Liver (tissue), 3 donors: ENCODE measurements around the gene PPP6R3.

Source experiments
- ATF3 ChIP-seq: IDR thresholded peaks from 2 replicates; pipeline ENCODE4 v1.6.1; 2016; ENCODE audit warnings: antibody characterized with exemption
- CTCF ChIP-seq: fragments of 150-350 bp; IDR thresholded peaks from 2 replicates; pipeline ENCODE4 v1.5.1; 2017; ENCODE audit warnings: improper control_type of control experiment, low read depth, low read length; ENCODE audit not compliant: missing input control
- FOXA1 ChIP-seq: IDR thresholded peaks from 2 replicates; pipeline ENCODE4 v1.6.1; 2016; ENCODE audit warnings: antibody characterized with exemption
- RAD21 ChIP-seq, 2 donors: IDR thresholded peaks; 2 replicates each; pipeline ENCODE4 v1.6.1; 2016; ENCODE audit warnings: antibody characterized with exemption in 2 of 2, mild to moderate bottlenecking in 2 of 2
- REST ChIP-seq: IDR thresholded peaks from 2 replicates; pipeline ENCODE4 v1.6.1; 2016; ENCODE audit warnings: antibody characterized with exemption, mild to moderate bottlenecking
- YY1 ChIP-seq: IDR thresholded peaks from 2 replicates; pipeline ENCODE4 v1.6.1; 2016; ENCODE audit warnings: antibody characterized with exemption, mild to moderate bottlenecking
- ZBTB33 ChIP-seq: IDR thresholded peaks from 2 replicates; pipeline ENCODE4 v1.6.1; 2016; ENCODE audit warnings: antibody characterized with exemption
- donor health status: healthy.
- donor health status: healthy.

GRCh38 chr11:68552542-68552941 lies 92.0 kb downstream of the PPP6R3 start:
- TF ChIP-seq CTCF (no peak), ATF3 (no peak), YY1 (no peak), RAD21 (IDR thresholded peaks at IDR 0.05) (no peak), REST (no peak), FOXA1 (no peak), ZBTB33 (no peak)
